Kidney epithelial cell (primary cell): Measurements from ENCODE around the gene ZNF223. TPM values are rescaled to one million over a fixed set of nuclear protein-coding genes. Genes with fewer than 3 reads are reported as not detected.

ENCODE experiments used
- DNase-seq: peaks from one replicate; pipeline ENCODE4 v3.0.0-alpha.2; 2010; ENCODE audit warnings: low read depth
- H3K27me3 ChIP-seq: 2 replicates; pipeline ENCODE4 v1.6.0; 2011; ENCODE audit warnings: low read length; ENCODE audit not compliant: control insufficient read depth, insufficient read depth
- H3K36me3 ChIP-seq: 2 replicates; pipeline ENCODE4 v1.5.1; 2011; ENCODE audit warnings: low read length; ENCODE audit not compliant: control insufficient read depth, insufficient read depth
- H3K4me3 ChIP-seq: 2 replicates; pipeline ENCODE4 v1.5.1; 2011; ENCODE audit warnings: low read depth, mild to moderate bottlenecking, control low read depth, low read length
- total RNA-seq: library from RNA; depleted of rRNA; stranded (reverse); fragments of >200 nt; gene quantifications from 2 replicates; pipeline ENCODE4 v1.2.3, GENCODE V29; 2015
- TF ChIP-seq, protein P1 (sequence below): IDR thresholded peaks from 2 replicates; pipeline ENCODE4 v1.5.1; 2011; ENCODE audit warnings: mild to moderate bottlenecking, moderate library complexity, low read length, control low read depth, inconsistent platforms; ENCODE audit not compliant: insufficient read depth, poor library complexity, severe bottlenecking

The ZNF223 gene
- 3.6 and 4.9 TPM in 2 replicates for total RNA-seq

DNA sequence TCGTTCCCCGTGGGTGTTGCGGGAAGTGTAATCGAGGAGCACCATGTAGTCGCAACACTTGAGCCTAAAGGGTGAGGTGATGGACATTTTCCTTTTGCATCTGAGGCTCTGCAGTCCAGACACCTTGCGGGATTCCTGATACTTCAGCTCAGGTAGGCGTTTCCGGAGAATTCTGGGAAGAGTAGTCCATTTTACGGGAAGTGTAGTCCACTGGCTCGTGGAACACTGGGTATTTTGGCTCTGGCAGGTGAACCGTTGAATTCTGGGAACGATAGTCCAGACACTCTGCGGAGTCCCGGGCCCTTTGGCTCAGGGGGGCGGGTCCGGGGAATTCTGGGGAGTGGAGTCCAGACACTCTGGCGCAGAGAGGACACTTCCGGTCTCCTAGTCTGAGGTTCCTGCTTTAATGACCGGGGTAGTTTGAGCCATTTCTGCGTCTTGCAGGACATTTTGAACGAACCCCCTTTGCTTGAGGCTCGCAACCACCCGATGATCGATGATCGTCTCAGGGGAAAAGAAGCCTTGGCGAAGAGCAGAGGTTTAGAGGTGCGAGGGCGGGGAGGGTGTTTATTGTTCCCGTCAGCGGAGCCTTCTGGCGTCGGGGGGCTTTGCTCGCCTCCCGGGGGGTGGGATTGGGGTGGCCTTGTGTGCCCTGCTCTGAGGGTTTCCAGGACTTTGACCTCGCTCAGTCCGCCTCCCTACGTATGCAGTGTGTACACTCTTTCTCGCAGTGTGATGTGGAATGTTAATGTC lies at the start of gene ZNF223:
TSS of gene ZNF223 (plus strand) at position 387 of the 753 bp plus-strand sequence. CDS start 3,141 bp downstream, outside the sequence.
- DNase-seq = peak; percentile 78
- H3K36me3 ChIP-seq = peaks cover 2% of the 10 kb centered on the region
- TF ChIP-seq, protein P1, sequence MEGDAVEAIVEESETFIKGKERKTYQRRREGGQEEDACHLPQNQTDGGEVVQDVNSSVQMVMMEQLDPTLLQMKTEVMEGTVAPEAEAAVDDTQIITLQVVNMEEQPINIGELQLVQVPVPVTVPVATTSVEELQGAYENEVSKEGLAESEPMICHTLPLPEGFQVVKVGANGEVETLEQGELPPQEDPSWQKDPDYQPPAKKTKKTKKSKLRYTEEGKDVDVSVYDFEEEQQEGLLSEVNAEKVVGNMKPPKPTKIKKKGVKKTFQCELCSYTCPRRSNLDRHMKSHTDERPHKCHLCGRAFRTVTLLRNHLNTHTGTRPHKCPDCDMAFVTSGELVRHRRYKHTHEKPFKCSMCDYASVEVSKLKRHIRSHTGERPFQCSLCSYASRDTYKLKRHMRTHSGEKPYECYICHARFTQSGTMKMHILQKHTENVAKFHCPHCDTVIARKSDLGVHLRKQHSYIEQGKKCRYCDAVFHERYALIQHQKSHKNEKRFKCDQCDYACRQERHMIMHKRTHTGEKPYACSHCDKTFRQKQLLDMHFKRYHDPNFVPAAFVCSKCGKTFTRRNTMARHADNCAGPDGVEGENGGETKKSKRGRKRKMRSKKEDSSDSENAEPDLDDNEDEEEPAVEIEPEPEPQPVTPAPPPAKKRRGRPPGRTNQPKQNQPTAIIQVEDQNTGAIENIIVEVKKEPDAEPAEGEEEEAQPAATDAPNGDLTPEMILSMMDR = no peak
- no peaks in the 10 kb centered on the region for H3K27me3 ChIP-seq
- H3K4me3 ChIP-seq = peak within 1 kb of the TSS; percentile 83

DNA sequence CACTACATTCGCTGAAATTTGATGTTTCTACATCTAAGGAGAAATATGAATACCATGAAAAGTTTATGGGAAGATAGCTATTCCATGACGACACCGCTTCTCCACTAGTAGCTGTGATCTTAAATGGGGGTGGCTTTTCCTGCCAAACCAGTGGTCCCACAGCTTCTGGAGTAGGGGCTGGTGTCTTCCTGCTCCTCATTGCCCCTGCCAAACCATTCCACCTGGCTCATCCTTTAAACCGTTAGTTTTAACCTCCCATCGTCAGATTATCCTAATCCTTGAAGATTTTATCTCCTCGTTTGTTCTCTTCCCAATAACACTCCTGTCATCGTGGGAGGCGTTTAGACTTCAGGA lies 49.6 kb upstream of the ZNF223 start:
- TF ChIP-seq, protein P1 = no peak
- Histone ChIP-seq H3K36me3 (no peaks in the 10 kb centered on the region), H3K27me3 (no peaks in the 10 kb centered on the region), H3K4me3 (peak overlapping the region; percentile 95)
- DNase-seq = no peak

DNA sequence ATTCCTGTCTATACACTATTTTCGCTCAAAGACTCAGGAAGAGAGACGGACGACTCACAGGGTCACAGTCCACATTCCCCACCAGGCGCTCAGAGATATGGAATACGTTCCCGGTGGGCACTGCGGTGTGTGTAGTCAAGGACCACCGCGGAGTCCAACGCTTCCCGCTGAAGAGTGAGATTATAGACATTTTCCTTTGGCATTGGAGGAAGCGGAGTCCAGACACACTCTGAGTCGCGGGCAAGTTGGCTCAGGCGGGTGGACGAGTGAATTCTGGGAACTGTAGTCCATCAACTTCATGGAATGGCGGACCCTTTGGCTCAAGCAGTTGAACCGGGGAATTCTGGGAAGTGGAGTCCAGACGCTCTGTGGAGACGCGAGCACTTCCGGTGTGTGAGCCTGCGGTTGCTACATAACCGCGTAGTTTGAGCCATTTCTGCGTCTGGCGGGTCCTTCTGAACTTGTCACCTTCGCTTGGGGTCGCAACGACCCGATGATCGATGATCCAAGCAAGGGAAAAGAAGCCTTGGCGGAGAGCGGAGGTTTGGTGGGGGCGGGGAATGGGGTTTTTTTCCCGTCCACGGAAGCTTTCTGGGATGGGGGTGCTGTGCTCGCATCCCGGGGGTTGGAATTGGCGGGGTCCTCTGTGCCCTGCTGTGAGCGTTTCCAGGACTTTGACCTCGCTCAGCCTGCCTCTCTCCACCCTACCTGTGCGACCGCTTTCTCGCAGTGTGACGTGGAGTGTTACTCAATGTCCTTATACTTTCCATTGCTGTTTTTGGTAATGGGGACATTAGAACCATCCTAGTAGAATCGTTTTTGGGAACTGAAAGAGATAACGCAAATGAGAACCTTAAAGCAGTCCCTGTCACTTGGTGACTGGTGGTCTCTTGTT lies 49.0 kb upstream of the ZNF223 start, which contains the start of gene ZNF230:
TSS of gene ZNF230 (plus strand) at position 392 of the 895 bp plus-strand sequence. CDS start 4,122 bp downstream, outside the sequence.
- DNase-seq = peak; percentile 88
- TF ChIP-seq, protein P1 = no peak
- Histone ChIP-seq H3K4me3 (peak within 1 kb of the TSS; percentile 95), H3K27me3 (no peaks in the 10 kb centered on the region), H3K36me3 (no peaks in the 10 kb centered on the region)

DNA sequence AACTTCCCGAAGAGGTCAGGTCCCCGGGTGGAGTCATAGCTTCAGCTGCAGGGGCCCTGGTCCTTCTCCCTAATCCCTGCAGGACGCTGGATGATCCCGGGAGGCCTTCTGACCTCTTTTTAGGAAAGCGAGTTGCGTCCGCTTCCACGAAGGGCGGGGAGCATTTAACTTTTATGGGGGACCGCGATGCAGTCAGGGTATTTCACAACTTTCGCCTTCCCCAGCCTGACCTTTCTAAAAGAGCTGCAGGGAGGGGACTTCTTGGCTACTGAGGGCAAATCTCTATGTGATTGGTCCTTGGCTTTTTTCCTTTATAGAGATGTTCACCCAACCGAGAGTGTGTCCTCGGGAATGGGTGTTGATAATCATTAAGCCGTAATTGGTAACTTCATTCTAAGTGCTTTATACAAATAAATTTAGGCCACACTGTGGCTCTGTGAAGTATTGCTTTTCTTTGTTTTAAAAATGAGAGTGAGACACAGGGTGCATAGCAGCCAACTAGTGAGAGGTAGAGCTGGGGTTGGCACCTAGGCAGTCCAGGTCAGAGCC lies 48.3 kb upstream of the ZNF223 start:
- Histone ChIP-seq H3K4me3 (peak overlapping the region; percentile 95), H3K36me3 (no peaks in the 10 kb centered on the region), H3K27me3 (no peaks in the 10 kb centered on the region)
- TF ChIP-seq, protein P1 = no peak
- DNase-seq = no peak

DNA sequence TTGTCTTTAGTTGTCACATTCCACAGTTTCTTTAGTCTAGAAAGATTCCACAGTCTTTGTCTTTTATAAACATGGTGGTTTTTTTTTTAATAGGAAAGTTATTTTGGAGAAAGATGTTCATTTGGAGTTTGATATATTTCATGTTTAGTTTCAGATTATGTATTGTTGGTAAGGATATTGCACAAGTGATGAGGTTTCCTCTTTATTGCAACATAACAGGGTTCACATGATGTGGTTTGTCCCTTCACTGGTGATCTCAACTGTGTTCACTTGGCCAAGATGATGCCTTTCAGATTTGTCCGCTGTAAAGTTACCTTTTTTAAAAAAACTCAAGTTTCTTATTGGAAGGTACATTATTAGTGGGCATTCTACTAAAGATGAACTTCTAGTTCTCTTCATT lies 45.9 kb upstream of the ZNF223 start:
- no peak for DNase-seq
- Histone ChIP-seq H3K4me3 (no peak overlapping the region), H3K36me3 (peaks cover 7% of the 10 kb centered on the region), H3K27me3 (no peaks in the 10 kb centered on the region)
- TF ChIP-seq, protein P1 = no peak
